Measurements from ENCODE around the gene DIAPH3.

DNA sequence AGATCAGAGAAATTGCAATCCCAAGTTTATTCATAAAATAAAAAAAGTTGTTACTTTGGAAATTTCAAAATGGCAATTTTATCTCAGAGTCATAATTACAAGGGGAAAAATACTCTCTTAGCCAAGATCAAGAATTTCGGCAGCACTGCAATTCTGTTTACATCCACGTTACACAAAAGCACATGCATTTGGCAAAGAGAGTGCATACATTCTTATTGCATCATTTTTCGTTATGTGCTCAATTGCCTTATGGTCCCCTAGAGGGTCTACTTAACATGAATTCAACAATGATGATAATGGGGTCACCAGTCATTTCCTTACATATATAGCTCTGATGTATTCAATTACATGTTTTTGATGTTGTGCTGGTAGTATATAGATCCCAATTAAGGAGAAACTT, 498.0 kb downstream of the DIAPH3 start:
- TF ChIP-seq, protein P1, sequence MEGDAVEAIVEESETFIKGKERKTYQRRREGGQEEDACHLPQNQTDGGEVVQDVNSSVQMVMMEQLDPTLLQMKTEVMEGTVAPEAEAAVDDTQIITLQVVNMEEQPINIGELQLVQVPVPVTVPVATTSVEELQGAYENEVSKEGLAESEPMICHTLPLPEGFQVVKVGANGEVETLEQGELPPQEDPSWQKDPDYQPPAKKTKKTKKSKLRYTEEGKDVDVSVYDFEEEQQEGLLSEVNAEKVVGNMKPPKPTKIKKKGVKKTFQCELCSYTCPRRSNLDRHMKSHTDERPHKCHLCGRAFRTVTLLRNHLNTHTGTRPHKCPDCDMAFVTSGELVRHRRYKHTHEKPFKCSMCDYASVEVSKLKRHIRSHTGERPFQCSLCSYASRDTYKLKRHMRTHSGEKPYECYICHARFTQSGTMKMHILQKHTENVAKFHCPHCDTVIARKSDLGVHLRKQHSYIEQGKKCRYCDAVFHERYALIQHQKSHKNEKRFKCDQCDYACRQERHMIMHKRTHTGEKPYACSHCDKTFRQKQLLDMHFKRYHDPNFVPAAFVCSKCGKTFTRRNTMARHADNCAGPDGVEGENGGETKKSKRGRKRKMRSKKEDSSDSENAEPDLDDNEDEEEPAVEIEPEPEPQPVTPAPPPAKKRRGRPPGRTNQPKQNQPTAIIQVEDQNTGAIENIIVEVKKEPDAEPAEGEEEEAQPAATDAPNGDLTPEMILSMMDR (IDR thresholded peaks at IDR 0.05) = no peak
- no peak for TF ChIP-seq POLR2A (IDR thresholded peaks at IDR 0.05)
